Glutamatergic neuron (in vitro differentiated cells): ENCODE measurements around the gene ATP5MG. TPM values are rescaled to one million over a fixed set of nuclear protein-coding genes. Genes with fewer than 3 reads are reported as not detected.
"Not testable (repeated sequence)": the region's sequence is repeated elsewhere in the genome, so short reads cannot be mapped to it uniquely, and the experiment has no call there.

ENCODE experiments used
- DNase-seq: peaks from one replicate; pipeline ENCODE4 v3.0.0; 2022
- H3K27ac Mint-ChIP-seq: one replicate; pipeline ENCODE4 v1.8.0; 2020; ENCODE audit warnings: mild to moderate bottlenecking, mixed read lengths, inconsistent platforms; ENCODE audit not compliant: unreplicated experiment
- H3K27me3 Mint-ChIP-seq: one replicate; pipeline ENCODE4 v1.8.0; 2020; ENCODE audit warnings: mild to moderate bottlenecking, moderate library complexity, mixed read lengths, inconsistent platforms; ENCODE audit not compliant: unreplicated experiment
- H3K36me3 Mint-ChIP-seq: one replicate; pipeline ENCODE4 v1.8.0; 2020; ENCODE audit warnings: mild to moderate bottlenecking, mixed read lengths, inconsistent platforms; ENCODE audit not compliant: unreplicated experiment
- H3K4me1 Mint-ChIP-seq: one replicate; pipeline ENCODE4 v1.8.0; 2020; ENCODE audit warnings: mild to moderate bottlenecking, low read depth, mixed read lengths, inconsistent platforms; ENCODE audit not compliant: unreplicated experiment
- H3K4me3 Mint-ChIP-seq: one replicate; pipeline ENCODE4 v1.8.0; 2020; ENCODE audit warnings: mild to moderate bottlenecking, mixed read lengths, inconsistent platforms; ENCODE audit not compliant: unreplicated experiment
- H3K9me3 Mint-ChIP-seq: one replicate; pipeline ENCODE4 v1.8.0; 2020; ENCODE audit warnings: mild to moderate bottlenecking, moderate library complexity, mixed read lengths, inconsistent platforms; ENCODE audit not compliant: unreplicated experiment
- total RNA-seq: library from RNA; stranded (reverse); fragmentation: NEBNext Ultra II Directional; extraction: Animal tissue kit (Norgen Biotek cat#: 25700); gene quantifications from one replicate; pipeline ENCODE4 v1.2.1, GENCODE V29; 2021; ENCODE audit not compliant: unreplicated experiment
- TF ChIP-seq, protein P1 (sequence below): fragments of 200-600 bp; sonication (generic); IDR thresholded peaks from one replicate; pipeline ENCODE4 v1.5.0; 2021; ENCODE audit not compliant: partially characterized antibody, unreplicated experiment

ATP5MG gene
- total RNA-seq, 1 donor from 2014 or later: 140 TPM

DNA sequence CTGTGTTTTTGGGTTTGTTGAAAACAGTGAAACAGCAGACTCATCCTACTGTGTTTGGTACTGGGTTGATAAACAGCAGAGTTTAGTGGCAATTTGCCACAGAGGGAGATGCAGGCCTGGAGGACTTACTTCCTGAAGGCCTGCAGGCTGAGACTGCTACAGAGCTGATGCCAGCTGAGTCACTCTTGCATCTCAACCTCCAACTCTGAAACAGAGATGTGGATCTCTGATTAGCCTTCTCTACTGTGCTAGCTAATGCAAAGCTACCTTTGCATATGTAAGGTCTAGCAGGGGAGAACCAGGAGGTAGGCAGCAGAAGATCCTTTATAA is 14.3 kb downstream of the ATP5MG start:
- H3K4me1 Mint-ChIP-seq: no peaks in the 10 kb centered on the region
- no peak overlapping the region for H3K4me3 Mint-ChIP-seq
- no peak for DNase-seq
- H3K9me3 Mint-ChIP-seq: no peaks in the 10 kb centered on the region
- H3K27me3 Mint-ChIP-seq: no peaks in the 10 kb centered on the region
- H3K36me3 Mint-ChIP-seq: no peaks in the 10 kb centered on the region
- TF ChIP-seq, protein P1, sequence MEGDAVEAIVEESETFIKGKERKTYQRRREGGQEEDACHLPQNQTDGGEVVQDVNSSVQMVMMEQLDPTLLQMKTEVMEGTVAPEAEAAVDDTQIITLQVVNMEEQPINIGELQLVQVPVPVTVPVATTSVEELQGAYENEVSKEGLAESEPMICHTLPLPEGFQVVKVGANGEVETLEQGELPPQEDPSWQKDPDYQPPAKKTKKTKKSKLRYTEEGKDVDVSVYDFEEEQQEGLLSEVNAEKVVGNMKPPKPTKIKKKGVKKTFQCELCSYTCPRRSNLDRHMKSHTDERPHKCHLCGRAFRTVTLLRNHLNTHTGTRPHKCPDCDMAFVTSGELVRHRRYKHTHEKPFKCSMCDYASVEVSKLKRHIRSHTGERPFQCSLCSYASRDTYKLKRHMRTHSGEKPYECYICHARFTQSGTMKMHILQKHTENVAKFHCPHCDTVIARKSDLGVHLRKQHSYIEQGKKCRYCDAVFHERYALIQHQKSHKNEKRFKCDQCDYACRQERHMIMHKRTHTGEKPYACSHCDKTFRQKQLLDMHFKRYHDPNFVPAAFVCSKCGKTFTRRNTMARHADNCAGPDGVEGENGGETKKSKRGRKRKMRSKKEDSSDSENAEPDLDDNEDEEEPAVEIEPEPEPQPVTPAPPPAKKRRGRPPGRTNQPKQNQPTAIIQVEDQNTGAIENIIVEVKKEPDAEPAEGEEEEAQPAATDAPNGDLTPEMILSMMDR: no peak
- no peak overlapping the region for H3K27ac Mint-ChIP-seq

DNA sequence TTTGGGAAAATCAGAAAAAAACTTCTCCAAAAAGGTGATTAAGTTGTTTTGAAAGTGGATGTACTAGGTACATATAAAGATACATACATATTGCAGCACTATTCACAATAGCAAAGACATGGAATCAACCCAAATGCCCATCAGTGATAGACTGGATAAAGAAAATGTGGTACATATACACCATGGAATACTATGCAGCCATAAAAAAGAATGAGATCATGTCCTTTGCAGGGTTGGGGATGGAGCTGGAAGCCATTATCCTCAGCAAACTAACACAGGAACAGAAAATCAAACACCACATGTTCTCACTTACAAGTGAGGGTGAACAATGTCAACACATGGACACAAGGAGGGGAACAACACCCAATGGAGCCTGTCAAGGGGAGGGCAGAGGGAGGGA is 15.5 kb downstream of the ATP5MG start:
- not testable (repeated sequence) for H3K4me3 Mint-ChIP-seq, H3K9me3 Mint-ChIP-seq, DNase-seq, H3K4me1 Mint-ChIP-seq, H3K27ac Mint-ChIP-seq, H3K27me3 Mint-ChIP-seq, H3K36me3 Mint-ChIP-seq

DNA sequence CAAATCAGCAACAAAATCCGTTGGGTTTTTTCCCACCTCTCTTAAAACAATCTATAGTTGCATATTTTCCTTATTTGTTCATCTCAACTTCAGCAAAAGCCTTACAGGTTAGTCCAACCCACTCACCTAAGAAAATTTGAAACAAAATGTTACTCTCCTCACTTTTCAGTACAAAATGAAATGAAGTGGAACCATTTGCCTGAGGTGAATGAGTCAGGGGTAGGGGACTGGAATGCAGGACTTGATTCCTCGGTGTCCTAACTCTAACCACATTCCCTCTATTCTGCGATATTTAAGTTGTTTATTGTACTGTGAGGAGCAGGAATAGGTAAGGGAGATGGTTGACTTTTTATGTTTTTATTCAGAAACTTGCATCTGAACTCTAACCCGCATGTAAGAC is 16.4 kb downstream of the ATP5MG start:
- peaks cover 2% of the 10 kb centered on the region for H3K27me3 Mint-ChIP-seq
- DNase-seq: no peak
- no peaks in the 10 kb centered on the region for H3K4me1 Mint-ChIP-seq
- no peaks in the 10 kb centered on the region for H3K36me3 Mint-ChIP-seq
- H3K27ac Mint-ChIP-seq: no peak overlapping the region
- no peaks in the 10 kb centered on the region for H3K9me3 Mint-ChIP-seq
- TF ChIP-seq, protein P1: no peak
- no peak overlapping the region for H3K4me3 Mint-ChIP-seq

DNA sequence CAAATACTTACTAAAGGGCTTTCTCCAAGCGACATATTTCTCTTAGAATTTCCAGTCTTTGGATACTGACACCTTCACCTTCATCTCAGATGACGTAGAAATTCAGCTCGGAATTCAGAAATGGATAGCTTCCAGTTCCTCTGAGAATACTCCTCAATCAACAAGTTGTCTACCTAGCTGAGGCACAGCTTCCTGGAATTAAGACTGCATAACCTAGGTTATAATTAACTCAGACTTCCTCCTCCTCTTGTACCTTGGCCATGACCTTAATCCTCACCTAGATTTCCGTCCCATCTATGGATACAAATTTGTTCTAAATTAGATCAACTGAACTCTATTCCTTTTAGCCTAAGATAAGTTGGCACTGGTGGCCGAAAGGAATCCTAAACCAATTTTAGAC is 17.4 kb downstream of the ATP5MG start:
- H3K27ac Mint-ChIP-seq: no peak overlapping the region
- H3K27me3 Mint-ChIP-seq: peaks cover 2% of the 10 kb centered on the region
- no peaks in the 10 kb centered on the region for H3K4me1 Mint-ChIP-seq
- H3K36me3 Mint-ChIP-seq: no peaks in the 10 kb centered on the region
- H3K4me3 Mint-ChIP-seq: no peak overlapping the region
- no peaks in the 10 kb centered on the region for H3K9me3 Mint-ChIP-seq
- DNase-seq: no peak
- TF ChIP-seq, protein P1: no peak

DNA sequence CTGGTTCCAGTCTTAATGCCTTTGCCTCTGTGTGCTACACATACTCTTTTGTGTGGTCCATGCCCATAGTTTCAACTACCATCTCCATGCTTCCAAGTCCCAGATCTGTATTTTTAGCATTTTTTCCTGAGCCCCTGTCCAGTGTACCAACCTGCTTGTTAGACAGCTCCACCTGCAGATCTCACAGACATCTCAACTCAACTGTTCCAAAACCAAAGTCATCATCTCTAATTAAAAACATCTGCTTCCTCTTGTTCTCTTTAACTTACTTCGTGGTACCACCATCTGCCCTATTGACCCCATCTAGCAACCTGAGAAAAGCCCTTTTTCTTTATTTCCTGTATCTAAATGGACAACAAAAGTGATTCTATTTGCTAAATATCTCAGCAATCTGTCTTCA is 26.3 kb downstream of the ATP5MG start:
- Mint-ChIP-seq H3K4me3 (no peak overlapping the region), H3K9me3 (no peaks in the 10 kb centered on the region), H3K36me3 (no peaks in the 10 kb centered on the region), H3K27ac (no peak overlapping the region), H3K27me3 (peaks cover 2% of the 10 kb centered on the region), H3K4me1 (peaks cover 2% of the 10 kb centered on the region)
- TF ChIP-seq, protein P1: no peak
- no peak for DNase-seq

DNA sequence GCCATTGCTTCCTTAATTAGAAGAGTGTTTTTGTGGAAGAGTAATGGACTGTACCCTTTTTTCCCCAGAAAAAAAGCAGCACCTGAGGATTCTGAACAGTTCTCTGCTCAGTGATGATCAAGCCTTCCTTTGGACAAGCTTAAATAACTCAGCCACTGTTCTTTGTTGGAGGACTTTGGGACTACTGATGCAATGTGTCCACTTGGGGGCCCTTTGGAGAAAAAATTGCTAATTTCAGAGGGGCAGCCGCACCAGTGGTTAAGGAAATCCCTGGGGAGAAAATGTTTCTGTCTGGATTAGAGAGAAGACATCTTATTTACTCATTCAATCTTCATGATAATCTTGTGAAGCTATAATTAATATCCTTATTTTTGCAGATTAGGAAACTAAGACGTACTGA is 29.6 kb downstream of the ATP5MG start:
- no peaks in the 10 kb centered on the region for H3K36me3 Mint-ChIP-seq
- H3K4me1 Mint-ChIP-seq: peaks cover 6% of the 10 kb centered on the region
- H3K4me3 Mint-ChIP-seq: no peak overlapping the region
- no peak for DNase-seq
- TF ChIP-seq, protein P1: no peak
- H3K27me3 Mint-ChIP-seq: peaks cover 10% of the 10 kb centered on the region
- no peak overlapping the region for H3K27ac Mint-ChIP-seq
- H3K9me3 Mint-ChIP-seq: peaks cover 4% of the 10 kb centered on the region
